22Rv1 (cell line): Measurements from ENCODE around the gene TAF1.

Source experiments
- ZFX ChIP-seq: fragments of 450-650 bp; IDR thresholded peaks from 2 replicates; pipeline ENCODE4 v1.6.1; 2017; ENCODE audit warnings: antibody characterized with exemption, borderline replicate concordance
- TF ChIP-seq, protein P1 (sequence below): fragments of 450-650 bp; IDR thresholded peaks from 2 replicates; pipeline ENCODE4 v1.5.1; 2017; ENCODE audit warnings: mild to moderate bottlenecking

DNA sequence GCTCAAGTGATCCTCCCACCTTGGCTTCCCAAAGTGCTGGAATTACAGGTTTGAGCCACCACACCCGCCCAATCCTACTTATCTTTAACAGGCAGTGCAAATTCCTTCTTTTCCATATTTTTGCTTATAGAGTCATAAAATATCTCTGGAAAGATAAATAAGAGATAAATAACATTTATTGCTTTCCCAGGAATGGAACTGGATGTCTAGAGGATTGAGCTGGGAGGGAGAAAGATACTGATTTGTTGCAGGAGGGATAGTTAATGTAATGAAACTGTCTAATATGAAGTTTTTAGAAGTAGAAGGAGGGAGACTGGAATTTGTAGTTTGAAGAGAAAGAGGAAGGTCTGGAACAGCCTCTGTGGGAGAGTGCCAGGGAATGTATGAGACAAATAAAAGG is 44.4 kb upstream of the TAF1 start:
- TF ChIP-seq, protein P1, sequence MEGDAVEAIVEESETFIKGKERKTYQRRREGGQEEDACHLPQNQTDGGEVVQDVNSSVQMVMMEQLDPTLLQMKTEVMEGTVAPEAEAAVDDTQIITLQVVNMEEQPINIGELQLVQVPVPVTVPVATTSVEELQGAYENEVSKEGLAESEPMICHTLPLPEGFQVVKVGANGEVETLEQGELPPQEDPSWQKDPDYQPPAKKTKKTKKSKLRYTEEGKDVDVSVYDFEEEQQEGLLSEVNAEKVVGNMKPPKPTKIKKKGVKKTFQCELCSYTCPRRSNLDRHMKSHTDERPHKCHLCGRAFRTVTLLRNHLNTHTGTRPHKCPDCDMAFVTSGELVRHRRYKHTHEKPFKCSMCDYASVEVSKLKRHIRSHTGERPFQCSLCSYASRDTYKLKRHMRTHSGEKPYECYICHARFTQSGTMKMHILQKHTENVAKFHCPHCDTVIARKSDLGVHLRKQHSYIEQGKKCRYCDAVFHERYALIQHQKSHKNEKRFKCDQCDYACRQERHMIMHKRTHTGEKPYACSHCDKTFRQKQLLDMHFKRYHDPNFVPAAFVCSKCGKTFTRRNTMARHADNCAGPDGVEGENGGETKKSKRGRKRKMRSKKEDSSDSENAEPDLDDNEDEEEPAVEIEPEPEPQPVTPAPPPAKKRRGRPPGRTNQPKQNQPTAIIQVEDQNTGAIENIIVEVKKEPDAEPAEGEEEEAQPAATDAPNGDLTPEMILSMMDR, result no peak
- TF ChIP-seq ZFX, result no peak
